ENCODE measurements around the gene CLEC18C.
A peak's percentile ranks its signal among the peaks of the same experiment; 100 is the strongest.
"Not testable (repeated sequence)": the region's sequence is repeated elsewhere in the genome, so short reads cannot be mapped to it uniquely, and the experiment has no call there.

The CLEC18C gene

GRCh38 chr16:70187858-70188607 is 14.4 kb downstream of the CLEC18C start:
- not testable (repeated sequence) for H3K27ac Mint-ChIP-seq, H3K36me3 Mint-ChIP-seq, H3K27me3 Mint-ChIP-seq, H3K4me1 Mint-ChIP-seq, H3K9me3 Mint-ChIP-seq, H3K4me3 Mint-ChIP-seq
- ATAC-seq = peak; percentile 78

- not testable (repeated sequence) for H3K9me3 Mint-ChIP-seq, H3K27ac Mint-ChIP-seq, H3K36me3 Mint-ChIP-seq, ATAC-seq, H3K4me3 Mint-ChIP-seq, H3K4me1 Mint-ChIP-seq, H3K27me3 Mint-ChIP-seq
Observed at GRCh38 chr16:70188608-70188915, 15.0 kb downstream of the CLEC18C start.

DNA sequence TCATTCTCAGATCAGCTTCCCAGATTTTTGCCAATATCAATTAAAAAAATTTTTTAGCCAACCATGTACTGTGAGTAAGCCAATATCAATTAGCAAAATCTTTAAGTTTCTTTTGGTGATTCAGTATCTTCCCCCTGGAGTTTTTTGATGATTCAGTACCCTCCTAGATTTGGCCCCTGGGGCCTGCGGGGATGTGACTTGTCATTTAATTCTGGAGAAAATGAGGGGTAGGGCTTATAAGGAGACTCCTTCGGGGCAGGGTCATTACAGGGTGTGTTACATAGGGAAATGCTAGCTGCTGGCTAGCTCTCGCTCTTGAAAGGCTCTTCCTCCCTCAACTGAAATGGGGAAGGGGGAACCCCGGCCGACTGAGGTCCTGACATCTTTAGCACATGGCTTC is 17.0 kb downstream of the CLEC18C start:
- peak; percentile 5 for ATAC-seq
- H3K27me3 Mint-ChIP-seq, H3K9me3 Mint-ChIP-seq, H3K27ac Mint-ChIP-seq, H3K4me3 Mint-ChIP-seq, H3K4me1 Mint-ChIP-seq, H3K36me3 Mint-ChIP-seq: not testable (repeated sequence)

DNA sequence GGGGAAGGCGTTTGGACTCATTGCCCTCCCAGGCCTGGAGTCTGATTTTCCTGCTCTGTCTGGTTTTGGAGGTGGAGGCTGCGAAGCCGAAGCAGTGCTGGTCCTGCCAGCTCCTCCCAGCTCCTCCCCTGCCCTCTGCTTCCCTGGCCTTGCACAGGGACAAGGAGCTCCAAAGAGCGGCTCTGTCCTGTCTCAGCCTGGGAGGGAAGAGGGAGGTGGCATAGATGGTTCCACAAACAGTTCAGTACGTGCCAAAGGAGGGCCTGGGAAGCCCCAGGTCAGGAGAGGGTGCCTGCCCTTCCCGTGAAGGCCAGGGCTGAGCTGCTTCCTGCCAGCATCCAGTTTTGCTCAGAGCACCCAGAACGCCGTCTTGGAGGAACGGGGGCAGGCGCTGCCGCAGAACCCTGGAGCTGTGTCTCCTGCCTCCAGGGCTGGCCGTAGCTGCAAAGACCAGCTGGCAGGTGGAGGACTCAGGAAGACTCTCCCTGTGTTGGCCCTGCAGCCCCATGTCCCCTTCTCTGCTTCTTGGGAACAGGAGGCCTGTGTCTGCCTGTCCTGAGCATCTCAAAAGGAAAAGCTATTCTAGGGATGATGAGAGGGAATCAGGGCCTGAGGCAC is 23.2 kb downstream of the CLEC18C start:
- H3K36me3 Mint-ChIP-seq, H3K9me3 Mint-ChIP-seq, H3K27me3 Mint-ChIP-seq, H3K27ac Mint-ChIP-seq, ATAC-seq, H3K4me3 Mint-ChIP-seq, H3K4me1 Mint-ChIP-seq: not testable (repeated sequence)

- not testable (repeated sequence) for H3K4me1 Mint-ChIP-seq, H3K9me3 Mint-ChIP-seq, ATAC-seq, H3K4me3 Mint-ChIP-seq, H3K27ac Mint-ChIP-seq, H3K36me3 Mint-ChIP-seq, H3K27me3 Mint-ChIP-seq
Observed at GRCh38 chr16:70197611-70198010, 24.0 kb downstream of the CLEC18C start.

GRCh38 chr16:70198230-70198629 is 24.6 kb downstream of the CLEC18C start:
- not testable (repeated sequence) for H3K27me3 Mint-ChIP-seq, H3K36me3 Mint-ChIP-seq, H3K27ac Mint-ChIP-seq

DNA sequence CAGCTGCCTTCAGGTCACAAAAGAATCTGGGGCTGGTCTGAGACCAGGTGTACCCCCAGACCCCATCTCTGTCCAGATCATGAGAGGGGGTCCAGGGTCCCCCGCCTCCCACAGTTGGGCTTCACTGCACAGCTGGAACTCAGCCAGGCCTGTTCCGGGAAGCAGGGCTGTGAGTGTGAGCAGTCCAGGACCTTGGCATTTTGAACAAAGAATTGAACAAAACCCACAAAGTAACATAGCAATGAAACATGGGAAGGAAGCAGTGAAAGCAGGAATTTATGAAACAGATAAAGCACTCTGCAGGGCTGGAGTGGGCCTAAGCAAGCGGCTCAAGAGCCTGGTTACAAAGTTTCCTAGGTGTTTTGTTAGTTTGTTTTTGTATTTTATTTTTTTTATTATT is 25.1 kb downstream of the CLEC18C start:
- H3K27me3 Mint-ChIP-seq, H3K36me3 Mint-ChIP-seq, H3K4me1 Mint-ChIP-seq, H3K4me3 Mint-ChIP-seq, ATAC-seq, H3K27ac Mint-ChIP-seq, H3K9me3 Mint-ChIP-seq: not testable (repeated sequence)

More at GRCh38 chr16:70198230-70198629, 24.6 kb downstream of the CLEC18C start:
- H3K4me3 Mint-ChIP-seq, H3K4me1 Mint-ChIP-seq, H3K9me3 Mint-ChIP-seq, ATAC-seq: not testable (repeated sequence)

DNA sequence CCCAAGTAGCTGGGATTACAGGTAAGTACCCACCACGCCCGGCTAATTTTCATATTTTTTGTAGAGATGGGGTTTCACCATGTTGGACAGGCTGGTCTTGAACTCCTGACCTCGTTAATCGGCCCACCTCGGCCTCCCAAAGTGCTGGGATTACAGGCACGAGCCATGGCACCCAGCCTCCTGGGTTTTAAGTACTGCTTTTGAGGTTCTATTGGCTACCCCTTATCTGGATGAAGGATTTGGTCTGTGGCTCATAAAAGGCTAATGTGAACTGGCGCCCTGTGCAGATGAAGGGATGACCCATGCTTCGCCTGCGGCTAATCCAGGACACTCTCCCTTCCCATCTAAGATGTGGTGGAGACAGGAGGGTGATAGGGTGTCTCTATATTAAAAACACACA is 25.6 kb downstream of the CLEC18C start:
- not testable (repeated sequence) for H3K9me3 Mint-ChIP-seq, H3K27me3 Mint-ChIP-seq, H3K27ac Mint-ChIP-seq, ATAC-seq, H3K4me3 Mint-ChIP-seq, H3K4me1 Mint-ChIP-seq, H3K36me3 Mint-ChIP-seq

DNA sequence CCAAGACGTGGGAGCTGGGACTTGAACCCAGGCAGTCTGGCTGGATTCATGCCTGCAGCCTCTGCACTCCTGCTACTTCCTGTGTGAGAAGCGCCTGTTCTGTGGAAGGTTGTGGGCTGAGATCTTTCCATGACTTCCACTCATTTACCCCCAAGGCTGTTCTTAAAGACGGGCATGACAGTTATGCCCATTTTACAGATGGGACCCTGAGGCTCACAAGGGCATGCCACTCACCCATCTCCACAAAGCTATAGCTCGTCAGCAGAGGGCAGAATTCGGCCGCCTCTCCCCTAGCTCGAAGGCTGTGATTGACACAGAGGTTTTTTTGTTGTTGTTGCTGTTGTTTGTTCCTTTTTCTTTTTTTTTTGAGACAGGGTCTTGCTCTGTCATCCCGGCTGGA is 26.5 kb downstream of the CLEC18C start:
- not testable (repeated sequence) for H3K4me1 Mint-ChIP-seq, H3K27ac Mint-ChIP-seq, H3K4me3 Mint-ChIP-seq, H3K36me3 Mint-ChIP-seq, H3K9me3 Mint-ChIP-seq, H3K27me3 Mint-ChIP-seq, ATAC-seq

GRCh38 chr16:70203508-70203907 is 29.9 kb downstream of the CLEC18C start:
- H3K4me3 Mint-ChIP-seq, ATAC-seq: not testable (repeated sequence)
- H3K36me3 Mint-ChIP-seq = peaks cover 22% of the 10 kb centered on the region

DNA sequence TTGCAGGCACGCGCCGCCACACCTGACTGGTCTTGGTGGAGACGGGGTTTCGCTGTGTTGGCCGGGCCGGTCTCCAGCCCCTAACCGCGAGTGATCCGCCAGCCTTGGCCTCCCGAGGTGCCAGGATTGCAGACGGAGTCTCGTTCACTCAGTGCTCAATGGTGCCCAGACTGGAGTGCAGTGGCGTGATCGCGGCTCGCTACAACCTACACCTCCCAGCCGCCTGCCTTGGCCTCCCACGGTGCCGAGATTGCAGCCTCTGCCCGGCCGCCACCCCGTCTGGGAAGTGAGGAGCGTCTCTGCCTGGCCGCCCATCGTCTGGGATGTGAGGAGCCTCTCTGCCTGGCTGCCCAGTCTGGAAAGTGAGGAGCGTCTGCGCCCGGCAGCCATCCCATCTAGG is 30.4 kb downstream of the CLEC18C start:
- H3K4me1 Mint-ChIP-seq, ATAC-seq, H3K4me3 Mint-ChIP-seq, H3K27me3 Mint-ChIP-seq, H3K9me3 Mint-ChIP-seq, H3K27ac Mint-ChIP-seq: not testable (repeated sequence)
- H3K36me3 Mint-ChIP-seq = peaks cover 22% of the 10 kb centered on the region

More at GRCh38 chr16:70203508-70203907, 29.9 kb downstream of the CLEC18C start:
- H3K27ac Mint-ChIP-seq, H3K9me3 Mint-ChIP-seq, H3K4me1 Mint-ChIP-seq, H3K27me3 Mint-ChIP-seq: not testable (repeated sequence)

DNA sequence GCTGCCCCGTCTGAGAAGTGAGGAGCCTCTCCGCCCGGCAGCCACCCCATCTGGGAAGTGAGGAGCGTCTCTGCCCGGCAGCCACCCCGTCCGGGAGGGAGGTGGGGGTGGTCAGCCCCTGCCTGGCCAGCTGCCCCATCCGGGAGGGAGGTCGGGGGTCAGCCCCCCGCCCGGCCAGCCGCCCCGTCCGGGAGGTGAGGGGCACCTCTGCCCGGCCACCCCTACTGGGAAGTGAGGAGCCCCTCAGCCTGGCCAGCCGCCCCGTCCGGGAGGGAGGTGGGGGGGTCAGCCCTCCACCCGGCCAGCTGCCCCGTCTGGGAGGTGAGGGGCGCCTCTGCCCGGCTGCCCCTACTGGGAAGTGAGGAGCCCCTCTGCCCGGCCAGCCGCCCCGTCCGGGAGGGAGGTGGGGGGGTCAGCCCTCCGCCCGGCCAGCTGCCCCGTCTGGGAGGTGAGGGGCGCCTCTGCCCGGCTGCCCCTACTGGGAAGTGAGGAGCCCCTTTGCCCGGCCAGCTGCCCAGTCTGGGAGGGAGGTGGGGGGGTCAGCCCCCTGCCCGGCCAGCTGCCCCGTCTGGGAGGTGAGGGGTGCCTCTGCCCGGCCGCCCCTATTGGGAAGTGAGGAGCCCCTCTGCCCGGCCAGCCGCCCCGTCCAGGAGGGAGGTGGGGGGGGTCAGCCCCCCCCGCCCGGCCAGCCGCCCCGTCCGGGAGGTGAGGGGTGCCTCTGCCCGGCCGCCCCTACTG is 31.2 kb downstream of the CLEC18C start:
- peaks cover 26% of the 10 kb centered on the region for H3K36me3 Mint-ChIP-seq
- not testable (repeated sequence) for H3K4me3 Mint-ChIP-seq, H3K27me3 Mint-ChIP-seq, H3K4me1 Mint-ChIP-seq, H3K9me3 Mint-ChIP-seq, H3K27ac Mint-ChIP-seq, ATAC-seq

GRCh38 chr16:70206382-70206781 is 32.8 kb downstream of the CLEC18C start:
- peaks cover 41% of the 10 kb centered on the region for H3K36me3 Mint-ChIP-seq
- not testable (repeated sequence) for ATAC-seq, H3K4me3 Mint-ChIP-seq, H3K27me3 Mint-ChIP-seq, H3K27ac Mint-ChIP-seq, H3K9me3 Mint-ChIP-seq, H3K4me1 Mint-ChIP-seq

DNA sequence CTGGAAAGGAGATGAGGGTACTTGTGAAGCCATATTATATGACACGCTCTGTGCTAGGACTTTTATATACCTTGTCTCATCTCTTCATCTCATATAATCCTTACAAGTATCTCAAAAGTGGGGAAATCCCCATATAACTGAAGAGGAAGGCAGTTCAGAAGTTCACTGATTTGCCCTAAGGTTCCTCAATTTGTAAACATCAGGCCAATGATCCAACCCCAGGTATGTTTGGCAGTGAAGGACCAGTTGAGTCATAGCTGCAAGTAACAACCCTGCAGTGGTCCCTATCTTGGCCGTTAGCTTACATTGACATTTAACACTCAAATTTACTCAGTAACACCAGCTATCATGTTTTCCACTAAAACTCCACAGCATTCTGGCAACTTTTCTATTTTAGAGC is 45.0 kb downstream of the CLEC18C start:
- H3K4me3 Mint-ChIP-seq, H3K9me3 Mint-ChIP-seq, ATAC-seq, H3K27ac Mint-ChIP-seq, H3K27me3 Mint-ChIP-seq, H3K4me1 Mint-ChIP-seq: not testable (repeated sequence)
- H3K36me3 Mint-ChIP-seq = peaks cover 36% of the 10 kb centered on the region

GRCh38 chr16:70222574-70222973 is 49.0 kb downstream of the CLEC18C start:
- H3K9me3 Mint-ChIP-seq, H3K4me3 Mint-ChIP-seq, H3K4me1 Mint-ChIP-seq, ATAC-seq, H3K27me3 Mint-ChIP-seq: not testable (repeated sequence)
- Mint-ChIP-seq H3K36me3 (peaks cover 45% of the 10 kb centered on the region), H3K27ac (peak overlapping the region; percentile 17)

DNA sequence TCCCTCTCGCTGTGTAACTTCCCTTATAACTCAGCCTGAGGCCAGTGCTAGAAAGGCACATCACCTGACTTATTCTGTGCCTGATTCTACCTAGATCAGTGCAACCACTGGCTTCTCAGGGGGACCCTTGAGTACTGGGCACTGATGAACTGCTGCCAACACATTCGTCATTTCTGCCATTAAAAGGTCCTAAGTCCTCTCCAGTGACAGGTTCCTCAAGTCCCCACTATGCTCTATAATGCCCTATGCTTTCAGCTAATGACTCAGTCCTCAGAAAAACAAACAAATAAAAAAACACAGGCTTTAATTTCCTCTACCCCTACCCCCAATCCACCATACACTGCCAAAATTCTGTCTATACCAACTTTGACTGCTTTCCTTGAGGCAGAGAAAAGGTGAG is 49.6 kb downstream of the CLEC18C start:
- not testable (repeated sequence) for H3K4me3 Mint-ChIP-seq, H3K4me1 Mint-ChIP-seq, H3K27me3 Mint-ChIP-seq, H3K9me3 Mint-ChIP-seq, ATAC-seq
- peaks cover 45% of the 10 kb centered on the region for H3K36me3 Mint-ChIP-seq
- H3K27ac Mint-ChIP-seq = peak overlapping the region; percentile 17
